ENCODE data around the gene RRAGA. TPM values are rescaled to one million over a fixed set of nuclear protein-coding genes. Genes with fewer than 3 reads are reported as not detected.

RRAGA gene
- total and polyA plus RNA-seq, 2 experiments from 2014 or later: 24.7 to 36.1 TPM

- Histone ChIP-seq H4K20me1 (replicated peaks; ENCODE audit: insufficient read depth) (no peaks in the 10 kb centered on the region), H3K27me3 (ENCODE audit: insufficient read depth) (no peaks in the 10 kb centered on the region), H3K4me2 (no peak overlapping the region), H3F3A (replicated peaks; ENCODE audit: low read depth) (no peaks in the 10 kb centered on the region), H3K4me3 (no peak overlapping the region), H3K27ac (ENCODE audit: low read depth) (no peak overlapping the region), H3K4me1 (ENCODE audit: insufficient read depth) (no peaks in the 10 kb centered on the region), H3K79me2 (replicated peaks; ENCODE audit: insufficient read depth) (no peaks in the 10 kb centered on the region), H3K36me3 (ENCODE audit: insufficient read depth) (no peaks in the 10 kb centered on the region), H2AFZ (no peak overlapping the region), H3K9me2 (ENCODE audit: insufficient read depth) (peaks cover 5% of the 10 kb centered on the region)
- H3K36me3 Mint-ChIP-seq (ENCODE audit: low read depth): no peaks in the 10 kb centered on the region
- H3K9me3 Mint-ChIP-seq: peaks cover 2% of the 10 kb centered on the region; the same call in 2 of the 3 replicates
- H3K4me1 Mint-ChIP-seq: no peaks in the 10 kb centered on the region
- H3K27ac Mint-ChIP-seq: no peak overlapping the region
- H3K27me3 Mint-ChIP-seq (ENCODE audit: insufficient read depth, low read depth, poor library complexity): no peaks in the 10 kb centered on the region
- H3K4me3 Mint-ChIP-seq: no peak overlapping the region
- DNase-seq (ENCODE audit: low spot score) (no peak), ATAC-seq (no peak)
- TF ChIP-seq EZH2 (IDR thresholded peaks at IDR 0.05; ENCODE audit: low read depth, unreplicated experiment): no peak
- no peak for TF ChIP-seq REST (IDR thresholded peaks at IDR 0.05; ENCODE audit: unreplicated experiment)
- TF ChIP-seq STAT1 (IDR thresholded peaks at IDR 0.05; ENCODE audit: unreplicated experiment): no peak
- no peak for TF ChIP-seq EZH2phosphoT487 (IDR thresholded peaks at IDR 0.05; ENCODE audit: unreplicated experiment)
- no peak for TF ChIP-seq CREB1 (CRISPR knock-in tag; IDR thresholded peaks at IDR 0.05; ENCODE audit: low read depth)
- TF ChIP-seq POLR2AphosphoS5 (IDR thresholded peaks at IDR 0.05; ENCODE audit: low read depth): no peak
- TF ChIP-seq ETS1 (IDR thresholded peaks at IDR 0.05): no peak
- no peak for TF ChIP-seq ZNF331 (CRISPR knock-in tag; IDR thresholded peaks at IDR 0.05; ENCODE audit: low read depth)
- no peak for TF ChIP-seq NANOG (IDR thresholded peaks at IDR 0.05; ENCODE audit: borderline replicate concordance)
- no peak for TF ChIP-seq ZNF114 (CRISPR knock-in tag; IDR thresholded peaks at IDR 0.05)
- no peak for TF ChIP-seq ZNF462 (CRISPR knock-in tag; IDR thresholded peaks at IDR 0.05)
- no peak for TF ChIP-seq JUNB (IDR thresholded peaks at IDR 0.05; ENCODE audit: unreplicated experiment)
- no peak for TF ChIP-seq CTCF (conservative IDR thresholded peaks at IDR 0.05; ENCODE audit: low read depth in 2 of 2)
Measured at GRCh38 chr9:19022206-19022605, 27.0 kb upstream of the RRAGA start.

All from GM23338 (cell line).